Spleen (tissue), 11 donors: Measurements from ENCODE around the gene SCN1B. TPM values are rescaled to one million over a fixed set of nuclear protein-coding genes. Genes with fewer than 3 reads are reported as not detected.

Source experiments
- DNase-seq: peaks from one replicate; pipeline ENCODE4 v3.0.0-alpha.2; 2020
- H3K27ac ChIP-seq, 8 donors: fragments of 200-600 bp; sonication (generic) in 7 of 8; 1 replicate in 4 of 8; 2 replicates in 4 of 8; pipeline versions ENCODE4 v1.5.0 to v1.8.0; 2016 to 2021; ENCODE audit warnings: inconsistent platforms in 4 of 8, mild to moderate bottlenecking in 4 of 8, moderate library complexity in 1 of 8
- H3K27me3 ChIP-seq, 7 donors: fragments of 200-600 bp; sonication (generic) in 6 of 7; replicated peaks in 1 of 7; 1 replicate in 4 of 7; 2 replicates in 3 of 7; pipeline versions ENCODE4 v1.5.0 to v1.8.0; 2016 to 2021; ENCODE audit warnings: inconsistent platforms in 3 of 7, mild to moderate bottlenecking in 1 of 7
- H3K36me3 ChIP-seq, 6 donors: fragments of 200-600 bp; sonication (generic) in 5 of 6; 1 replicate in 4 of 6; 2 replicates in 2 of 6; pipeline versions ENCODE4 v1.5.0 to v1.8.0; 2016 to 2021; ENCODE audit warnings: inconsistent platforms in 2 of 6
- H3K4me1 ChIP-seq, 6 donors: fragments of 200-600 bp; sonication (generic) in 5 of 6; 1 replicate in 3 of 6; 2 replicates in 3 of 6; pipeline versions ENCODE4 v1.5.0 to v1.8.0; 2016 to 2021; ENCODE audit warnings: inconsistent platforms in 3 of 6
- H3K4me3 ChIP-seq, 8 donors: fragments of 200-600 bp; sonication (generic) in 7 of 8; 1 replicate in 4 of 8; 2 replicates in 4 of 8; pipeline versions ENCODE4 v1.5.0 to v1.8.0; 2016 to 2021; ENCODE audit warnings: inconsistent platforms in 4 of 8, mild to moderate bottlenecking in 4 of 8, moderate library complexity in 2 of 8
- H3K9me3 ChIP-seq, 8 donors: fragments of 200-600 bp; sonication (generic) in 7 of 8; 1 replicate in 4 of 8; 2 replicates in 4 of 8; pipeline versions ENCODE4 v1.5.0 to v1.8.0; 2016 to 2021; ENCODE audit warnings: inconsistent platforms in 4 of 8
- POLR2A ChIP-seq, 3 donors: fragments of 450-650 bp; IDR thresholded peaks; one replicate each; pipeline ENCODE4 v1.5.1; 2017; ENCODE audit warnings: antibody characterized with exemption in 3 of 3, mild to moderate bottlenecking in 1 of 3
- POLR2AphosphoS5 ChIP-seq, 3 donors: sonication (generic); formaldehyde crosslinking; IDR thresholded peaks; one replicate each; pipeline ENCODE4 v1.5.1; 2017; ENCODE audit warnings: antibody characterized with exemption in 3 of 3
- WGBS, 5 donors: extraction: QIAGEN DNeasy Blood & Tissue Kit in 3 of 5; methylation state at CpG; one replicate each; pipeline versions ENCODE4 v1.1.5 to v1.1.7; 2013 to 2018; 5-methylcytosine and 5-hydroxymethylcytosine counted together
- intact Hi-C: fragments of 100-400 bp; cut with DNase I; formaldehyde crosslinking; loops from one replicate; pipeline ENCODE4 v1.15.0; 2023; ENCODE audit warnings: low total_unique reads
- polyA plus RNA-seq, 3 donors: library from polyadenylated mRNA; stranded (reverse); fragments of 200-250 nt; gene quantifications; one replicate each; pipeline ENCODE4 v1.2.1, GENCODE V29; 2013
- total RNA-seq, 7 donors: library from RNA; depleted of rRNA in 3 of 7; stranded (reverse); fragments of >200 nt in 3 of 7; fragmentation: NEBNext Ultra II Directional in 4 of 7; extraction: Animal tissue kit (Norgen Biotek cat#: 25700) in 4 of 7; gene quantifications; one replicate each; pipeline versions ENCODE4 v1.1.0 to v1.2.1, GENCODE V29; 2016 to 2021
- TF ChIP-seq, protein P1 (sequence below), 11 experiments: fragments of 200-600 bp in 7 of 11; fragments of 450-650 bp in 4 of 11; sonication (generic) in 4 of 11; IDR thresholded peaks in 8 of 11; conservative IDR thresholded peaks in 3 of 11; 1 replicate in 7 of 11; 2 replicates in 4 of 11; pipeline versions ENCODE4 v1.4.0 to v1.8.0; 2016 to 2021; ENCODE audit warnings: antibody characterized with exemption in 11 of 11, inconsistent platforms in 4 of 11, mild to moderate bottlenecking in 1 of 11
- donor health status: healthy with polysubstance abuse.
- donor health status: DM: no; HTN: no; CAD: no; lungs with moderate emphysema.
- donor health status: DM: no; HTN: no; CAD: no.
- donor health status: Bipolar disorder and iron deficiency.
- donor health status: healthy.
- donor health status: DM: no; HTN: no; CAD: no.
- donor health status: DM: yes; HTN: yes; CAD: no.

Gene SCN1B
- total and polyA plus RNA-seq, 10 donors, result 3.7 to 28.1 (median 13.1) TPM

DNA sequence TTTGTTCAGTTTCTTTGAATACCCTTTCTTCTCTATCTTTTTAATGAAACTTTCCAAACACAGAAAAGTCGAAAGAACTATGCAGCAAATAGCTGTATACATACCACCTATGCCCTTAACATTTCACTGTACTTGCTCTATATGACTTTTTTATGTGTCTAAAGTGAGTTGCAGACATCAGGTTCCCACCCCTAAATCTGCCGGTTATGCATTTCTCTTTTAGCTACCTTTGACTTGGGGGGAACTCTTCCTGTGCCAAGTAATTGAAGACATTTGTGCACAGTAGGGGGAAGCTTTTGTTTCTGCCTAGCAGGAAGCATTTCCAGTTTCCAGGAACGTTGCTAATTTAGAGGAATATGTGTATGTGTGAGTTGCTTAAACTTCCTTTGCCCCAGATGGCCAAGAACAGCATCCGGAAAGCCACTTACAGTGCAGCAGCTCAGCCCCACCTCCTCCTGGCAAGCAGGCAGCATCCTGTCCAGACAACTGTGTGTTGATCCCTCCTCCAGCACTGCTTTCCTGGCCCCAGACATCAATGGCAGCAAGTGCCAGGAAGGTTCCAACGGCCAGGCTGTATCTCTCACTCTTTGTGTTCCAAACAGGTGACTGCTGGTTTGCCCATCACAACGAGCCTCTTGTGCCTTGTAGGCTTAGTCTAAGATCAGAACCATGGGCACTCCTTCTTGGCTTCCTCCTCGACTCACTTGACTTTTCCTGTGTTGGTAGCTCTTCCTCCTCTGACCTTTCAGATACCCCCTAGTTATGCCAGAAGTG, 44.8 kb upstream of the SCN1B start:
- intact Hi-C loops, result no loop called here
- no peaks in the 10 kb centered on the region for H3K27me3 ChIP-seq
- no peaks in the 10 kb centered on the region for H3K36me3 ChIP-seq
- no peak overlapping the region for H3K4me3 ChIP-seq
- DNase-seq, result no peak
- peaks cover 13 to 35% (median 18%) of the 10 kb centered on the region in 6 donors for H3K4me1 ChIP-seq
- TF ChIP-seq, protein P1, sequence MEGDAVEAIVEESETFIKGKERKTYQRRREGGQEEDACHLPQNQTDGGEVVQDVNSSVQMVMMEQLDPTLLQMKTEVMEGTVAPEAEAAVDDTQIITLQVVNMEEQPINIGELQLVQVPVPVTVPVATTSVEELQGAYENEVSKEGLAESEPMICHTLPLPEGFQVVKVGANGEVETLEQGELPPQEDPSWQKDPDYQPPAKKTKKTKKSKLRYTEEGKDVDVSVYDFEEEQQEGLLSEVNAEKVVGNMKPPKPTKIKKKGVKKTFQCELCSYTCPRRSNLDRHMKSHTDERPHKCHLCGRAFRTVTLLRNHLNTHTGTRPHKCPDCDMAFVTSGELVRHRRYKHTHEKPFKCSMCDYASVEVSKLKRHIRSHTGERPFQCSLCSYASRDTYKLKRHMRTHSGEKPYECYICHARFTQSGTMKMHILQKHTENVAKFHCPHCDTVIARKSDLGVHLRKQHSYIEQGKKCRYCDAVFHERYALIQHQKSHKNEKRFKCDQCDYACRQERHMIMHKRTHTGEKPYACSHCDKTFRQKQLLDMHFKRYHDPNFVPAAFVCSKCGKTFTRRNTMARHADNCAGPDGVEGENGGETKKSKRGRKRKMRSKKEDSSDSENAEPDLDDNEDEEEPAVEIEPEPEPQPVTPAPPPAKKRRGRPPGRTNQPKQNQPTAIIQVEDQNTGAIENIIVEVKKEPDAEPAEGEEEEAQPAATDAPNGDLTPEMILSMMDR (IDR thresholded peaks at IDR 0.05 in 8 of 11, conservative IDR thresholded peaks at IDR 0.05 in 3 of 11), result no peak
- peak in 2 of 3 donors; percentile 69 to 73 for TF ChIP-seq POLR2AphosphoS5 (IDR thresholded peaks at IDR 0.05)
- no peak for TF ChIP-seq POLR2A (IDR thresholded peaks at IDR 0.05)
- WGBS, 5 donors, result 10 to 13% (median 11%) methylated on average over 6 to 7 of the region's 7 CpGs
- peak overlapping the region; percentile 1 to 78 (median 66) for H3K27ac ChIP-seq
- H3K9me3 ChIP-seq, result no peaks in the 10 kb centered on the region

DNA sequence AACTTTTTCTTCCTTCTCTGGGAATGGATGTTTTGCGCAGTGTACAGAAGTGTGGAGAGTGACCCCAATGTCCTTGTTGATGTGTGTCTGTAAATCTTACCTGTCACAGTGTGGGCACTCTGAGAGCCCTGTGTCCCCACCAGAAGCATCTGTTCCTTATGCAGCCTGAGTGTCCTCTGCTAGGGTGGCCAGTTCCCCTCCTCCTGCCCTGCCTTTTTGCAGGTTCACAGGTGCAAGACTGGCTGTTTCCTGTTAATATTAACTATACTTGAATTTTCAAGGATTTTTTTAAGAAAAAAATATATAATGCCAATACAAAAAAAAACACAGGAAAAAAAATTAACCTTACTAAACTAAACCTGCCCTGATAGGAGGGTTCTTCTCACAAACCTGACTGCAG, 42.2 kb upstream of the SCN1B start:
- DNase-seq, result no peak
- Histone ChIP-seq H3K9me3 (no peaks in the 10 kb centered on the region), H3K4me1 (peaks cover 13 to 42% (median 18%) of the 10 kb centered on the region in 6 donors), H3K36me3 (no peaks in the 10 kb centered on the region), H3K4me3 (no peak overlapping the region), H3K27ac (no peak overlapping the region), H3K27me3 (no peaks in the 10 kb centered on the region)
- 100% methylated on average over 1 of the region's 1 CpG for WGBS, 5 donors
- TF ChIP-seq POLR2A (IDR thresholded peaks at IDR 0.05) (no peak), POLR2AphosphoS5 (IDR thresholded peaks at IDR 0.05) (no peak)
- TF ChIP-seq, protein P1 (IDR thresholded peaks at IDR 0.05 in 8 of 11, conservative IDR thresholded peaks at IDR 0.05 in 3 of 11), result no peak
- intact Hi-C loops, result no loop called here

- H3K9me3 ChIP-seq, result no peaks in the 10 kb centered on the region
- no peaks in the 10 kb centered on the region for H3K36me3 ChIP-seq
- 70 to 79% (median 73%) methylated on average over 6 of the region's 6 CpGs for whole genome bisulfite sequencing, 5 donors
- TF ChIP-seq, protein P1 (IDR thresholded peaks at IDR 0.05 in 8 of 11, conservative IDR thresholded peaks at IDR 0.05 in 3 of 11), result no peak
- TF ChIP-seq POLR2AphosphoS5 (IDR thresholded peaks at IDR 0.05) (no peak), POLR2A (IDR thresholded peaks at IDR 0.05) (no peak)
- H3K27ac ChIP-seq, result no peak overlapping the region
- intact Hi-C loops, result no loop called here
- no peaks in the 10 kb centered on the region for H3K27me3 ChIP-seq
- no peak for DNase-seq
- peaks cover 14 to 49% (median 21%) of the 10 kb centered on the region in 6 donors for H3K4me1 ChIP-seq
- H3K4me3 ChIP-seq, result no peak overlapping the region
These were observed 41.0 kb upstream of the SCN1B start for GRCh38 chr19:34989298-34989697.

DNA sequence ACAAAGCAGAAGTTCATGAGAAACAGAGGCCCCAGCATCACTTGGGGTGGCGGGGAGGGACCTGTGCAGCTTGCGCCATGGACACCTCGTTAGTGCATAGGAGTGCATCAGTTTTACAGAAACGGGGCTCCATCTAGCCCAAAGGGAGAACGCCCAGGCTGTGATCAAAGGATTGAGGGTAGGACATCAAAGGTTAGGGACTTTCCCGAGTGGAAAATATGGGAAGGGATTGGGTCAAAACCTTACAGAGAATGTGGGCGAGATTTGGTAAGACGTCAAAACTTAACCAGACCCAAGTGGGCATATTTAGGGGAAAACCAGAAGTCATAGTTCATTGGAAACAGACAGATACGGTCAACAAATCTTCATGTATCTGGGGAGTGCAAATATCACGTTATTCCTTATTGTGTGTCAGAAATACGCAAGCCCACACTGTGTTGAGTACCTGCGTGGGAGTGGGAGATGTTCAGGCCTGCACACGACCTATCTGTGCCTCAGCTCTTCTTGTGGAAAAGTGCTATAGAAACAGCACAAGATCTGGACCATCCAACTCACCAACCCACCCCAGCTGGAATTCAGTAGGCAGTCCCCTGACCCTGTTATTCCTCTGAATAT, 39.6 kb upstream of the SCN1B start:
- intact Hi-C loops, result no loop called here
- DNase-seq, result no peak
- WGBS, 5 donors, result 64 to 75% (median 70%) methylated on average over 13 of the region's 13 CpGs
- Histone ChIP-seq H3K9me3 (no peaks in the 10 kb centered on the region), H3K4me1 (peaks cover 9 to 50% (median 22%) of the 10 kb centered on the region in 6 donors), H3K27me3 (no peaks in the 10 kb centered on the region), H3K4me3 (no peak overlapping the region), H3K36me3 (no peaks in the 10 kb centered on the region), H3K27ac (peak overlapping the region in 2 of 8 donors; percentile 16 to 21)
- TF ChIP-seq POLR2AphosphoS5 (IDR thresholded peaks at IDR 0.05), result no peak
- TF ChIP-seq, protein P1 (IDR thresholded peaks at IDR 0.05 in 8 of 11, conservative IDR thresholded peaks at IDR 0.05 in 3 of 11), result no peak
- no peak for TF ChIP-seq POLR2A (IDR thresholded peaks at IDR 0.05)
